Natural killer cell treated with Interleukin-12 subunit alpha and Interleukin-12 subunit beta and Interleukin-15 and Interleukin-18, amount 100 ng/mL, for 72 hours (primary cell): ENCODE measurements around the gene OR9I1. TPM values are rescaled to one million over a fixed set of nuclear protein-coding genes. Genes with fewer than 3 reads are reported as not detected.

ENCODE experiments used
- ATAC-seq, 2 donors: fragments of 150-1000 bp; cut with Tn5 transposase in 1 of 2; sonication (Bioruptor Pico), chemical (Tn5 transposase) in 1 of 2; 2 replicates each; pipeline ENCODE4 v1.10.0; 2021
- DNase-seq: peaks from one replicate; pipeline ENCODE4 v3.0.0; 2022; ENCODE audit warnings: low spot score
- H3K27ac Mint-ChIP-seq, 2 donors: 1 replicate in 1 of 2; 2 replicates in 1 of 2; pipeline ENCODE4 v1.8.0; 2022; ENCODE audit warnings: mixed read lengths in 2 of 2, mild to moderate bottlenecking in 1 of 2, moderate library complexity in 1 of 2
- H3K27me3 Mint-ChIP-seq, 2 donors: 1 replicate in 1 of 2; 2 replicates in 1 of 2; pipeline ENCODE4 v1.8.0; 2022; ENCODE audit warnings: mixed read lengths in 2 of 2
- H3K36me3 Mint-ChIP-seq: one replicate; pipeline ENCODE4 v1.8.0; 2022; ENCODE audit warnings: mixed read lengths
- H3K4me1 Mint-ChIP-seq, 2 donors: 1 replicate in 1 of 2; 2 replicates in 1 of 2; pipeline ENCODE4 v1.8.0; 2022; ENCODE audit warnings: low read depth in 2 of 2, mixed read lengths in 2 of 2, mild to moderate bottlenecking in 1 of 2
- H3K4me3 Mint-ChIP-seq: one replicate; pipeline ENCODE4 v1.8.0; 2022; ENCODE audit warnings: mixed read lengths
- H3K9me3 Mint-ChIP-seq: 2 replicates; pipeline ENCODE4 v1.8.0; 2022; ENCODE audit warnings: mixed read lengths
- total RNA-seq, 2 donors: library from RNA; stranded (reverse); gene quantifications; one replicate each; pipeline ENCODE4 v1.2.3, GENCODE V29; 2022

Gene OR9I1
- total RNA-seq: not detected

GRCh38 chr11:58125469-58125868, at the start of gene OR9I1:
Gene OR9I1 (minus strand): TSS chr11:58125530. CDS start chr11:58119444, 6,086 bp downstream.
- Mint-ChIP-seq H3K36me3 (no peaks in the 10 kb centered on the region), H3K9me3 (no peaks in the 10 kb centered on the region), H3K4me1 (no peaks in the 10 kb centered on the region), H3K4me3 (no peak within 1 kb of the TSS), H3K27me3 (peaks cover 0 to 12% of the 10 kb centered on the region in 2 donors), H3K27ac (no peak within 1 kb of the TSS)
- no peak for DNase-seq
- no peak for ATAC-seq

- no peak overlapping the region for H3K4me3 Mint-ChIP-seq
- H3K27me3 Mint-ChIP-seq: peaks cover 0 to 9% of the 10 kb centered on the region in 2 donors
- H3K36me3 Mint-ChIP-seq: no peaks in the 10 kb centered on the region
- H3K9me3 Mint-ChIP-seq: no peaks in the 10 kb centered on the region
- ATAC-seq (no peak), DNase-seq (no peak)
- H3K27ac Mint-ChIP-seq: no peak overlapping the region
- H3K4me1 Mint-ChIP-seq: no peaks in the 10 kb centered on the region
These were observed 40.3 kb upstream of the OR9I1 start for GRCh38 chr11:58165504-58166106.

GRCh38 chr11:58164990-58165389, 39.7 kb upstream of the OR9I1 start:
- no peaks in the 10 kb centered on the region for H3K4me1 Mint-ChIP-seq
- H3K27me3 Mint-ChIP-seq: peaks cover 0 to 7% of the 10 kb centered on the region in 2 donors
- H3K4me3 Mint-ChIP-seq: no peak overlapping the region
- no peak for DNase-seq
- no peaks in the 10 kb centered on the region for H3K36me3 Mint-ChIP-seq
- no peak for ATAC-seq
- no peak overlapping the region for H3K27ac Mint-ChIP-seq
- H3K9me3 Mint-ChIP-seq: no peaks in the 10 kb centered on the region

- no peak for ATAC-seq
- no peak for DNase-seq
- Mint-ChIP-seq H3K27me3 (peaks cover 0 to under 1% of the 10 kb centered on the region in 2 donors), H3K9me3 (no peaks in the 10 kb centered on the region), H3K36me3 (no peaks in the 10 kb centered on the region), H3K4me3 (no peak overlapping the region), H3K4me1 (no peaks in the 10 kb centered on the region), H3K27ac (no peak overlapping the region)
These were observed 39.1 kb upstream of the OR9I1 start for GRCh38 chr11:58164389-58164788.

DNA sequence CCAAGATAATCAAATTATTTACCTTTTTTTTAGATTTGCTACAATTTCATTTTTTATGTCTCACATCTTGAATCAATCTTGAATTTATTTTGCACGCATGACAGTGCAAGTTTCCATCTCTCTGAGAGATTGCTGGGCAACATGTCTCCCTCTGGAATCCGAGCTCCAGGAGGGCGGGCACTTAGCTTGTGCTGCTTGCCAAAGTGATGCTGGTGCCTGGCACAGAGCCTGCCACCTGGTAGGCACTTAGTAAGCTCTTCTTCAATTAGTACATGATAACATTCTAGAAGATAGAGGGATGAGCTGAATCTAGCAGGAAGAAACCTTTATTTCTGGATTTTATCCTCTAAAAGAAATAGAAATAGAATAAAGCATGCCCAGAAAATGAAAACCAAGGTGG, 27.5 kb upstream of the OR9I1 start:
- DNase-seq (no peak), ATAC-seq (no peak)
- Mint-ChIP-seq H3K4me3 (no peak overlapping the region), H3K4me1 (no peaks in the 10 kb centered on the region), H3K36me3 (no peaks in the 10 kb centered on the region), H3K9me3 (no peaks in the 10 kb centered on the region), H3K27ac (no peak overlapping the region), H3K27me3 (peaks cover 10 to 14% of the 10 kb centered on the region in 2 donors)

DNA sequence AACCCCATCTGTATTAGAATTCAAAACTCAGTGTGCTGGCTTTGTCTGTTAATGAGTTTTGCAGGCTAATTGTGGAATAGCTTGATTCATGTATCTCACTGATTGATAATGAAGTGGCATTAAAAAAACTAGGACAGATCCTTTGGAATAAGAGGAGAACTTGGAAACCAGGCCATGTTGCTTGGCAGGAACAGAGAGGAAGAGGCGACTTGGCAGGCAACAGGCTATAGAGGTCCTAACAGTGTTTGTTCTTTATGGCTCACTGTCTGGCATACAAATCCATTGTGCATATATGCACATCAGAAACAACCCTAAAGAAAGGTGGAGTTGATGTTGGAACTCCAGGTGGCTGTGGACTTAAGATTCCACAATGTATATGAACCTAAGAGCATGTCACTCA, 17.4 kb upstream of the OR9I1 start:
- Mint-ChIP-seq H3K4me1 (no peaks in the 10 kb centered on the region), H3K9me3 (no peaks in the 10 kb centered on the region), H3K4me3 (no peak overlapping the region), H3K36me3 (no peaks in the 10 kb centered on the region), H3K27ac (no peak overlapping the region), H3K27me3 (peaks cover 0 to 15% of the 10 kb centered on the region in 2 donors)
- no peak for ATAC-seq
- no peak for DNase-seq

GRCh38 chr11:58135171-58135570, 9.8 kb upstream of the OR9I1 start:
- Mint-ChIP-seq H3K9me3 (no peaks in the 10 kb centered on the region), H3K4me1 (no peaks in the 10 kb centered on the region), H3K4me3 (no peak overlapping the region), H3K27ac (no peak overlapping the region), H3K36me3 (no peaks in the 10 kb centered on the region), H3K27me3 (peaks cover 0 to 3% of the 10 kb centered on the region in 2 donors)
- no peak for ATAC-seq
- no peak for DNase-seq

DNA sequence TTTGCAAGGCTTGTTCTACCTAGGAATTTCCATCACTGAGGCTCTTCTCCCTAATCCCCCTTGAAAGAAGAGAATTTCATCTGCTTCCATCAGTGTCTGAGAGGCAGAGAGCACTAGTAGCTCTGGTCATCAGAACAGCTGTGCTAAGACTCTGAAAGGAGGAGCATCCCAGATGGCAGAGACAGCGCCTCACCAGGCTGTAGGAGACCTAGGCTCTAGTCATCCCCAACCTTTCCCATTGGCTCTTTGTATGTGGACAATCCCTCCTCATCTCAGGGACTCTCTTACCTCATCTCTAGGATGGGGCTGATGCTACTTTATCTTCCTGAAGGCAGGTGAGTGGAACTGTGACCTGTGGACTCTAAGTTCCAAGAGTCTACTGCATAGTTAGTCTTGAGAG, 8.8 kb upstream of the OR9I1 start:
- Mint-ChIP-seq H3K27ac (no peak overlapping the region), H3K9me3 (no peaks in the 10 kb centered on the region), H3K27me3 (peaks cover 3 to 6% of the 10 kb centered on the region in 2 donors), H3K4me3 (no peak overlapping the region), H3K4me1 (no peaks in the 10 kb centered on the region), H3K36me3 (no peaks in the 10 kb centered on the region)
- ATAC-seq (no peak), DNase-seq (no peak)

GRCh38 chr11:58133309-58134076, 8.2 kb upstream of the OR9I1 start:
- no peaks in the 10 kb centered on the region for H3K4me1 Mint-ChIP-seq
- ATAC-seq (no peak), DNase-seq (no peak)
- H3K4me3 Mint-ChIP-seq: no peak overlapping the region
- no peak overlapping the region for H3K27ac Mint-ChIP-seq
- no peaks in the 10 kb centered on the region for H3K36me3 Mint-ChIP-seq
- no peaks in the 10 kb centered on the region for H3K9me3 Mint-ChIP-seq
- peaks cover 3 to 6% of the 10 kb centered on the region in 2 donors for H3K27me3 Mint-ChIP-seq

DNA sequence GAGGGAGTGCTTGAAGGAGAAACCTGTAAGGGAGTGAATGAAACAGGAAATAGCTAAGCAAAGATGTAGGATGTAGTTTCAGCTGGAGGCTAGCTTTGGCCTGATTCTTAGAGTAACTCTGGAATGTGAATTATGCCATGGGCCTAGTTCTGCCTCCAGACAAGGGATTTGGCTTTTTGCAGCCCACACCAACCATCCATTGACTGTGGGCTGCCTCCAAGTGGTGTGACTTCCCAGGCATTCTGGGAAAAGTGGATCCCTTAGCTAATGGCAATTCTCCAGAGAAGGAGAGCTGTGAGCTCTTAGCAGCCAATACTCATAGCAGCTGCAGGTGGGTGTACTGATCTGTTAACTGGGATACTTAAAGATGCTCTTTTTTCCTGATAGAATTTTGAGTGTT, 2.0 kb upstream of the OR9I1 start:
- no peaks in the 10 kb centered on the region for H3K4me1 Mint-ChIP-seq
- ATAC-seq (no peak), DNase-seq (no peak)
- no peak overlapping the region for H3K4me3 Mint-ChIP-seq
- H3K27me3 Mint-ChIP-seq: peaks cover 0 to 12% of the 10 kb centered on the region in 2 donors
- no peaks in the 10 kb centered on the region for H3K9me3 Mint-ChIP-seq
- H3K36me3 Mint-ChIP-seq: no peaks in the 10 kb centered on the region
- no peak overlapping the region for H3K27ac Mint-ChIP-seq

DNA sequence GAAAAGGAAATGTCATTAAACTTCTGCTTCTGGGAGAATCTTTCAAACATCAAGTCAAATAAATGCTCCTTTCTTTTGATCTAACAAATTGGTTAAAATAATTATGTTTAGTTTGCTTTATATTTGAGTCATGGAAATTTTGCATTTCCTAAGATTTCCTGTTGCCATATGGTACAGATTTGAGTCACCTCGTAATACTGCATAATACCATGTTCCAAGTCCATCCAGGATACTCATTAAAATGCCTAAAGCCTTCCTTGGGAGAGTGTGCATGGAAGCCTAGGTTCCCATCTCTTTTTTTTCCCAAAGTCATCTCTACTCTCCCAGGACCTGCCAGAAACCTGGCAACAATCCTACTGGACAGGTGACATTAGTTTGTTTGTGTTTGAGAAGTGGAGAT, 4.2 kb downstream of the OR9I1 start:
- Mint-ChIP-seq H3K36me3 (no peaks in the 10 kb centered on the region), H3K27ac (no peak overlapping the region), H3K27me3 (peaks cover 2 to 6% of the 10 kb centered on the region in 2 donors), H3K4me1 (no peaks in the 10 kb centered on the region), H3K9me3 (peaks cover 3% of the 10 kb centered on the region), H3K4me3 (no peak overlapping the region)
- no peak for DNase-seq
- no peak for ATAC-seq

- Mint-ChIP-seq H3K27ac (no peak overlapping the region), H3K4me1 (no peaks in the 10 kb centered on the region), H3K36me3 (peaks cover 6% of the 10 kb centered on the region), H3K4me3 (no peak overlapping the region), H3K27me3 (peaks cover 0 to 5% of the 10 kb centered on the region in 2 donors), H3K9me3 (peaks cover 3% of the 10 kb centered on the region)
- no peak for DNase-seq
- no peak for ATAC-seq
These were observed 27.9 kb downstream of the OR9I1 start for GRCh38 chr11:58097437-58097836.

GRCh38 chr11:58086528-58086927, 38.8 kb downstream of the OR9I1 start:
- Mint-ChIP-seq H3K4me1 (no peaks in the 10 kb centered on the region), H3K27me3 (peaks cover 0 to 7% of the 10 kb centered on the region in 2 donors), H3K9me3 (peaks cover 5% of the 10 kb centered on the region), H3K4me3 (no peak overlapping the region), H3K36me3 (no peaks in the 10 kb centered on the region), H3K27ac (no peak overlapping the region)
- ATAC-seq: no peak
- no peak for DNase-seq

DNA sequence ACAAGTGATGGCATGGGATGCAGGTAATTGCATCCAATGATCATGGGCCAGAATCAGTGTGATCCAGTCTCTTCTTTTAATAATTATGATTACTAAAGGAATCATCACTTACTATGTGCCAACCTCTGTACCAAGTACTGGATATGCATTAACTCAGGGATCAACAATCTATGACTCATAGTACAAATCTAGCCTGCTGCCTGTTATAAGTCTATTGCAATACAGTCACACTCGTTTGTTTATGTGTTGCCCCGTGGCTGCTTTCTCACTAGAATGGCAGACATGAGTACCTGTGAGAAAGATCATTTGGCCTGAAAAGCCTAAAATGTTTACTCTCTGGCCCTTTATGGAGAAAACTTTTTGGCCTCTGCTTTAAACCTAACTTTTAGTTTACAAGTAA, 49.5 kb downstream of the OR9I1 start:
- no peaks in the 10 kb centered on the region for H3K4me1 Mint-ChIP-seq
- H3K27me3 Mint-ChIP-seq: peaks cover 3 to 14% of the 10 kb centered on the region in 2 donors
- ATAC-seq (no peak), DNase-seq (no peak)
- no peak overlapping the region for H3K27ac Mint-ChIP-seq
- H3K9me3 Mint-ChIP-seq: peaks cover 6% of the 10 kb centered on the region
- no peak overlapping the region for H3K4me3 Mint-ChIP-seq
- no peaks in the 10 kb centered on the region for H3K36me3 Mint-ChIP-seq
